Stimulated activated CD8-positive, alpha-beta memory T cell treated with anti-CD3 and anti-CD28 coated beads, Interleukin-7, amount 100 ng/mL, for 4 hours (primary cell): ENCODE data around the gene ARHGDIB.

Source experiments
- DNase-seq, 2 donors: peaks; one replicate each; pipeline ENCODE4 v3.0.0-alpha.2; 2020; ENCODE audit warnings: low read depth in 2 of 2

ARHGDIB gene

GRCh38 chr12:14961466-14962152, at the start of gene ARHGDIB:
Gene ARHGDIB (minus strand): TSS chr12:14961601. CDS start chr12:14950712, 10,889 bp downstream.
- peak; percentile 64 to 77 for DNase-seq

GRCh38 chr12:15011162-15011561, 49.8 kb upstream of the ARHGDIB start:
- no peak for DNase-seq

GRCh38 chr12:15007551-15007950, 46.1 kb upstream of the ARHGDIB start:
- no peak for DNase-seq

GRCh38 chr12:15005064-15005463, 43.7 kb upstream of the ARHGDIB start:
- DNase-seq, result no peak

GRCh38 chr12:15004421-15004820, 43.0 kb upstream of the ARHGDIB start:
- no peak for DNase-seq

GRCh38 chr12:15001733-15002382, 40.5 kb upstream of the ARHGDIB start:
- DNase-seq, result no peak

GRCh38 chr12:15000575-15000974, 39.2 kb upstream of the ARHGDIB start:
- DNase-seq, result no peak

GRCh38 chr12:14999695-15000365, 38.4 kb upstream of the ARHGDIB start:
- DNase-seq, result no peak

- DNase-seq, result no peak
Observed at GRCh38 chr12:14999021-14999694, 37.8 kb upstream of the ARHGDIB start.

GRCh38 chr12:14997998-14998397, 36.6 kb upstream of the ARHGDIB start:
- no peak for DNase-seq

- no peak for DNase-seq
Observed at GRCh38 chr12:14995583-14996425, 34.4 kb upstream of the ARHGDIB start.

- DNase-seq, result no peak
Observed at GRCh38 chr12:14994610-14995009, 33.2 kb upstream of the ARHGDIB start.

- DNase-seq, result peak; percentile 3 to 17
Observed at GRCh38 chr12:14993537-14994266, 32.3 kb upstream of the ARHGDIB start.

GRCh38 chr12:14993117-14993516, 31.7 kb upstream of the ARHGDIB start:
- no peak for DNase-seq

GRCh38 chr12:14992673-14993072, 31.3 kb upstream of the ARHGDIB start:
- no peak for DNase-seq

GRCh38 chr12:14991069-14991468, 29.7 kb upstream of the ARHGDIB start:
- DNase-seq, result no peak

GRCh38 chr12:14989790-14990189, 28.4 kb upstream of the ARHGDIB start:
- DNase-seq, result no peak

- DNase-seq, result no peak
Observed at GRCh38 chr12:14988035-14988434, 26.6 kb upstream of the ARHGDIB start.

- no peak for DNase-seq
Observed at GRCh38 chr12:14986449-14986848, 25.0 kb upstream of the ARHGDIB start.

GRCh38 chr12:14984766-14985285, 23.4 kb upstream of the ARHGDIB start:
- no peak for DNase-seq
